H1 (cell line): ENCODE results near the gene EXOSC10. TPM values are rescaled to one million over a fixed set of nuclear protein-coding genes. Genes with fewer than 3 reads are reported as not detected.

ENCODE experiments used
- CTCF ChIA-PET: fragments of 300-600 bp; sonication (Branson Sonifier 250); formaldehyde crosslinking; loops from one replicate; lab custom pipeline; 2021; ENCODE audit not compliant: partially characterized antibody; lab: Charles Lee
- POLR2A ChIA-PET: fragments of 300-600 bp; sonication (Branson Sonifier 250); formaldehyde crosslinking; loops from one replicate; lab custom pipeline; 2021; ENCODE audit warnings: inconsistent platforms; ENCODE audit not compliant: partially characterized antibody; lab: Charles Lee
- DNase-seq, 2 experiments: peaks; one replicate each; pipeline versions ENCODE4 v3.0.0 to v3.0.0-alpha.2; 2010 to 2022; ENCODE audit warnings: low spot score in 2 of 2, low read depth in 1 of 2, mixed read lengths in 1 of 2
- FAIRE-seq: peaks from 2 replicates; lab custom pipeline; 2011; peaks lifted over from hg19 to GRCh38; lab: Jason Lieb, UNC
- H2AFZ ChIP-seq: 2 replicates; pipeline ENCODE4 v1.8.1; 2012; ENCODE audit warnings: low read length, inconsistent platforms
- H2AK5ac ChIP-seq: 2 replicates; pipeline ENCODE4 v1.6.1; 2013; ENCODE audit warnings: low read depth, low read length
- H2BK120ac ChIP-seq: replicated peaks from 2 replicates; pipeline ENCODE3; 2013; ENCODE audit warnings: low read depth, low read length, inconsistent platforms
- H2BK12ac ChIP-seq: 2 replicates; pipeline ENCODE4 v1.6.1; 2013; ENCODE audit warnings: low read depth, low read length
- H2BK15ac ChIP-seq: 2 replicates; pipeline ENCODE4 v1.6.1; 2013; ENCODE audit warnings: low read length
- H2BK20ac ChIP-seq: 2 replicates; pipeline ENCODE4 v1.6.1; 2013; ENCODE audit warnings: low read length
- H2BK5ac ChIP-seq: 2 replicates; pipeline ENCODE4 v1.6.1; 2013; ENCODE audit warnings: low read depth, low read length
- H3K14ac ChIP-seq: 2 replicates; pipeline ENCODE4 v1.6.1; 2013; ENCODE audit warnings: inconsistent platforms; ENCODE audit not compliant: insufficient read length
- H3K18ac ChIP-seq: 2 replicates; pipeline ENCODE4 v1.6.1; 2013; ENCODE audit warnings: low read length; ENCODE audit errors: extremely low read depth
- H3K23ac ChIP-seq: 2 replicates; pipeline ENCODE4 v1.6.1; 2013; ENCODE audit warnings: inconsistent platforms; ENCODE audit not compliant: insufficient read length
- H3K23me2 ChIP-seq: 2 replicates; pipeline ENCODE4 v1.6.1; 2013; ENCODE audit warnings: low read depth, low read length
- H3K27ac ChIP-seq: 2 replicates; pipeline ENCODE4 v1.6.1; 2011; ENCODE audit warnings: low read depth, low read length, inconsistent platforms
- H3K27me3 ChIP-seq, 4 experiments: replicated peaks in 1 of 4; 1 replicate in 1 of 4; 2 replicates in 3 of 4; pipeline versions ENCODE4 v1.6.1 to v1.8.1; 2011 to 2013; ENCODE audit warnings: low read length in 3 of 4, mild to moderate bottlenecking in 3 of 4, inconsistent platforms in 2 of 4, mixed read lengths in 2 of 4, moderate library complexity in 1 of 4; ENCODE audit not compliant: control insufficient read depth in 3 of 4, insufficient read depth in 3 of 4; ENCODE audit errors: extremely low read depth in 1 of 4
- H3K36me3 ChIP-seq, 4 experiments: 2 replicates each; pipeline versions ENCODE4 v1.6.1 to v1.8.1; 2011 to 2013; ENCODE audit warnings: mild to moderate bottlenecking in 4 of 4, low read length in 3 of 4, moderate library complexity in 2 of 4, control low read depth in 1 of 4, inconsistent platforms in 1 of 4; ENCODE audit not compliant: insufficient read depth in 4 of 4, control insufficient read depth in 2 of 4
- H3K4ac ChIP-seq: replicated peaks from 2 replicates; pipeline ENCODE3; 2013; ENCODE audit warnings: low read length, low read depth, mixed read lengths, inconsistent platforms; ENCODE audit not compliant: insufficient read length
- H3K4me1 ChIP-seq, 4 experiments: replicated peaks in 1 of 4; 1 replicate in 1 of 4; 2 replicates in 3 of 4; pipeline versions ENCODE4 v1.6.1 to v1.8.1; 2011 to 2013; ENCODE audit warnings: low read length in 3 of 4, inconsistent platforms in 2 of 4, mixed read lengths in 1 of 4; ENCODE audit not compliant: insufficient read depth in 4 of 4, control insufficient read depth in 3 of 4
- H3K4me2 ChIP-seq, 2 experiments: 2 replicates each; pipeline versions ENCODE4 v1.6.1 to v1.8.1; 2011 to 2013; ENCODE audit warnings: low read depth in 2 of 2, low read length in 2 of 2, control low read depth in 1 of 2, inconsistent platforms in 1 of 2, mild to moderate bottlenecking in 1 of 2; ENCODE audit not compliant: insufficient read depth in 1 of 2
- H3K4me3 ChIP-seq, 4 experiments: fragments of 200-600, 300-600 bp in 1 of 4; sonication (generic), shearing (Covaris generic), sonication (Bioruptor Twin) in 1 of 4; 2 replicates each; pipeline versions ENCODE4 v1.5.1 to v1.8.1; 2011 to 2016; ENCODE audit warnings: low read length in 4 of 4, low read depth in 3 of 4, control low read depth in 2 of 4, inconsistent platforms in 2 of 4, mild to moderate bottlenecking in 2 of 4, mixed read lengths in 1 of 4, moderate library complexity in 1 of 4; ENCODE audit not compliant: insufficient read depth in 2 of 4; ENCODE audit errors: extremely low read depth in 1 of 4
- H3K56ac ChIP-seq: replicated peaks from 2 replicates; pipeline ENCODE3; 2013; ENCODE audit warnings: low read depth, mild to moderate bottlenecking, mixed read lengths, low read length, inconsistent platforms; ENCODE audit not compliant: insufficient read length
- H3K79me1 ChIP-seq: 2 replicates; pipeline ENCODE4 v1.6.1; 2013; ENCODE audit warnings: low read depth, low read length, control low read depth
- H3K79me2 ChIP-seq, 2 experiments: 2 replicates each; pipeline versions ENCODE4 v1.6.1 to v1.8.1; 2012 to 2013; ENCODE audit warnings: low read length in 2 of 2, mild to moderate bottlenecking in 2 of 2, inconsistent platforms in 1 of 2; ENCODE audit not compliant: insufficient read depth in 2 of 2, control insufficient read depth in 1 of 2
- H3K9ac ChIP-seq, 4 experiments: replicated peaks in 1 of 4; 1 replicate in 1 of 4; 2 replicates in 3 of 4; pipeline versions ENCODE4 v1.6.1 to v1.8.1; 2011 to 2013; ENCODE audit warnings: low read depth in 3 of 4, low read length in 3 of 4, control low read depth in 2 of 4, mild to moderate bottlenecking in 2 of 4, moderate library complexity in 2 of 4, inconsistent platforms in 1 of 4; ENCODE audit errors: extremely low read depth in 1 of 4
- H3K9me3 ChIP-seq, 2 experiments: 2 replicates each; pipeline versions ENCODE4 v1.6.1 to v1.8.1; 2012 to 2013; ENCODE audit warnings: mild to moderate bottlenecking in 2 of 2, moderate library complexity in 2 of 2, control low read depth in 1 of 2, inconsistent platforms in 1 of 2, low read depth in 1 of 2, low read length in 1 of 2, mixed read lengths in 1 of 2; ENCODE audit not compliant: insufficient read depth in 2 of 2
- H4K20me1 ChIP-seq, 2 experiments: replicated peaks in 1 of 2; 2 replicates each; pipeline versions ENCODE3 to v1.8.1; 2011 to 2013; ENCODE audit warnings: inconsistent platforms in 2 of 2, low read length in 2 of 2, mild to moderate bottlenecking in 1 of 2; ENCODE audit not compliant: insufficient read depth in 2 of 2, control insufficient read depth in 1 of 2
- H4K5ac ChIP-seq: 2 replicates; pipeline ENCODE4 v1.6.1; 2013; ENCODE audit warnings: low read length, low read depth, mixed read lengths, inconsistent platforms; ENCODE audit not compliant: insufficient read length
- H4K8ac ChIP-seq: 2 replicates; pipeline ENCODE4 v1.8.0; 2013; ENCODE audit warnings: mild to moderate bottlenecking, moderate library complexity, low read length, inconsistent platforms; ENCODE audit not compliant: insufficient read depth; ENCODE audit errors: extremely low read depth
- H4K91ac ChIP-seq: replicated peaks from 2 replicates; pipeline ENCODE3; 2013; ENCODE audit warnings: low read length, mixed read lengths, inconsistent platforms; ENCODE audit not compliant: insufficient read length
- CHD2 ChIP-seq: IDR thresholded peaks from 2 replicates; pipeline ENCODE4 v1.6.1; 2012; ENCODE audit warnings: low read length, improper control_type of control experiment
- CTCF ChIP-seq, 3 experiments: IDR thresholded peaks; 1 replicate in 2 of 3; 2 replicates in 1 of 3; pipeline versions ENCODE4 v1.5.1 to v1.6.1; 2011; ENCODE audit warnings: low read length in 3 of 3, mild to moderate bottlenecking in 3 of 3, inconsistent platforms in 2 of 3, low read depth in 1 of 3, moderate library complexity in 1 of 3; ENCODE audit not compliant: insufficient read depth in 1 of 3; ENCODE audit errors: control extremely low read depth in 1 of 3
- WGBS, 2 experiments: shearing (Covaris generic) in 1 of 2; methylation state at CpG; one replicate each; pipeline versions ENCODE4 v1.1.6 to v1.1.7; 2013 to 2015; ENCODE audit warnings: low lambda C conversion rate in 2 of 2, mixed read lengths in 2 of 2, inconsistent platforms in 1 of 2, low coverage in 1 of 2, missing lambda C conversion rate in 1 of 2; ENCODE audit not compliant: insufficient replicate concordance in 2 of 2, insufficient coverage in 1 of 2, insufficient read length in 1 of 2; ENCODE audit errors: extremely low coverage in 1 of 2, missing lambda C conversion rate in 1 of 2; 5-methylcytosine and 5-hydroxymethylcytosine counted together
- polyA plus RNA-seq, 7 experiments: library from polyadenylated mRNA; depleted of rRNA in 3 of 7; stranded (reverse) in 5 of 7; unstranded in 2 of 7; fragments of >200 nt in 5 of 7; fragments of 200-250 nt in 2 of 7; gene quantifications; 1 replicate in 5 of 7; 2 replicates in 1 of 7; 4 replicates in 1 of 7; pipeline versions ENCODE4 v1.2.1 to v1.2.3, GENCODE V29; 2011 to 2013; ENCODE audit warnings: missing spikeins in 2 of 7, mixed read lengths in 2 of 7
- total RNA-seq: library from RNA; stranded (reverse); fragmentation: NEBNext Ultra II Directional; extraction: Animal tissue kit (Norgen Biotek cat#: 25700); gene quantifications from 2 replicates; pipeline ENCODE4 v1.2.1, GENCODE V29; 2021

The EXOSC10 gene
- total and polyA plus RNA-seq, 2 of the 8 experiments (the other 6 are each of a cell fraction or from before 2014, with no cell fraction given) = 57.9 to 86.1 TPM

GRCh38 chr1:11057477-11057876 is 42.2 kb downstream of the EXOSC10 start:
- Histone ChIP-seq H2BK120ac (no peak overlapping the region), H2AFZ (no peak overlapping the region), H2BK5ac (no peak overlapping the region), H3K23ac (no peak overlapping the region), H3K4me3 (no peak overlapping the region), H3K27ac (no peak overlapping the region), H2BK20ac (no peak overlapping the region), H3K79me2 (peaks cover 0 to 16% of the 10 kb centered on the region in 2 experiments; a peak in 2 of 4 replicates), H3K4me1 (peaks cover 0 to 18% (median 10%) of the 10 kb centered on the region in 4 experiments; a peak in 6 of 7 replicates), H3K79me1 (peaks cover 9% of the 10 kb centered on the region), H3K18ac (no peak overlapping the region), H3K9ac (no peak overlapping the region), H3K4me2 (no peak overlapping the region), H3K23me2 (peaks cover 16% of the 10 kb centered on the region), H3K9me3 (no peaks in the 10 kb centered on the region), H4K91ac (no peak overlapping the region), H3K56ac (no peak overlapping the region), H4K20me1 (peaks cover 3 to 9% of the 10 kb centered on the region in 2 experiments), H3K27me3 (no peaks in the 10 kb centered on the region), H2BK12ac (no peak overlapping the region), H2AK5ac (no peak overlapping the region), H3K4ac (no peak overlapping the region), H4K5ac (no peak overlapping the region), H4K8ac (no peak overlapping the region; the same call in 1 of the 2 replicates), H2BK15ac (no peak overlapping the region), H3K14ac (no peak overlapping the region), H3K36me3 (peaks cover 6 to 27% (median 14%) of the 10 kb centered on the region in 4 experiments; a peak in 7 of 8 replicates)
- ChIA-PET POLR2A (interaction anchor here (0.6 to 4.6 kb wide), 8 partner anchors 10 to 289 kb away, joined by 3 to 18 read pairs (median 4); partner anchors contain the start of gene MASP2), CTCF (interaction anchor here (1.1 to 14.5 kb wide), 4 partner anchors 14 to 139 kb away, joined by 3 to 168 read pairs (median 5); no protein-coding TSS in a partner anchor)
- peak in 1 of 3 experiments; percentile 12; a peak in 1 of 4 replicates for TF ChIP-seq CTCF (IDR thresholded peaks at IDR 0.05; ENCODE audit: control extremely low read depth in 1 of 3, insufficient read depth in 1 of 3, low read depth in 1 of 3, low read length in 3 of 3)
- TF ChIP-seq CHD2 = no peak
- WGBS, 2 experiments = 89% methylated on average over 8 of the region's 8 CpGs; no CpG with 5 or more reads in 1 of the 2 experiments
- FAIRE-seq = no peak
- no peak for DNase-seq
